ENCODE data around the gene MAMDC2.

MAMDC2 gene

DNA sequence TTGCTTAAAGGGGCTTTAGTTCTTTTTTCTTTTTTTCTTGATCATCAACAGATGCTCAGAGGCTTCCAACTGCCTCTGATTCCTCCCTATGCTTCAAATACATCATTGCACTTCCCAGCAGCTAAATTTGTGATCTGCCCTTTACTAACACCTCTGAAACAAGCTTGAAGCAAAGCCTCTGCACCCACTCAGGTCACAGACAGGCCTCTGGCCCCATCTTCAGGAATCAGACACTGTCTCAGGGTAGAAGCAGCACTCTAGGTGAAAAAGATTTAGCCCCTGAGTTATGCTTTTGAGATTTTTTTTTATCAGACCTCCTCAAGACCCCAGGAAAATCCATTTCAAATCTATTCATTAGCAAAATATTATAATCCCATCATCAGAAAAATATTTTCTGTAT, 91.5 kb downstream of the MAMDC2 start:
- no peak for DNase-seq (ENCODE audit: low read depth)

DNA sequence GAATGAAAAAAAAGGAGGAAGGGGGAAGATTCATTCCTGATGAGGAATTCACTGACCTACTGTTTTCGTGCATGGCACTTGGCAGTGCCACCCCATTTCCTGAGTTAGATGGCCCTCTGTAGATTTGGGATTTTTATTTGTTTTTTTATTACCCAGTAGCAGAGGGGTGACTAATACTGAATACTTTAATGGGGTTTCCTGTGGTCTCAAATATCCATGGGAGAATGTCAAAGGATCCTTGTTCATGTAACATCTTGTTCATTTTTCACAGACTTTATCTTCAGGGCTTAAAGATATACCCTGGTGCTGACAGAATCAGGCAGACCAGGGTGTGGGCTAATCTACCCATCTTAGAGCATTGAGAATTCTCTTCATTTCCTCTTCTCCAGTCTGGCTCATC, 93.0 kb downstream of the MAMDC2 start:
- DNase-seq (ENCODE audit: low read depth) = no peak

DNA sequence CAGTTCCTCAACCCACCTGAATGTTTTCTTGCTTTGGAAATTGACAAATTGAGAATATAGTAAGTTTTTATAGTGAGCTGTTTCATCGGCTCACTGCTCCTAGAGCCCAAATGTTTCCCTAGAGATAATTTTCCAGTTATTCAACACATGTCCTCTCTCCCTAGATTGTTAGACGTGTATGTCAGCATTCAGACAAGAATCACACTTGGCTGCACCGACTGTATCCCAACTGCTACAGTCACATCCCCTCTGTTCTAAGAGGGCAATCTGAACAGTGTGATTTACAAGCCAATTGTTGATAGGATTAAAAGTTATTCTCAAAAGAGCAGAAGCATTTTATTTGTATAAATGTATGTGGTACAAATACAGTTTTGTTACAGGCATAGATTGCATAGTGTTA, 93.9 kb downstream of the MAMDC2 start:
- DNase-seq (ENCODE audit: low read depth) = no peak

DNA sequence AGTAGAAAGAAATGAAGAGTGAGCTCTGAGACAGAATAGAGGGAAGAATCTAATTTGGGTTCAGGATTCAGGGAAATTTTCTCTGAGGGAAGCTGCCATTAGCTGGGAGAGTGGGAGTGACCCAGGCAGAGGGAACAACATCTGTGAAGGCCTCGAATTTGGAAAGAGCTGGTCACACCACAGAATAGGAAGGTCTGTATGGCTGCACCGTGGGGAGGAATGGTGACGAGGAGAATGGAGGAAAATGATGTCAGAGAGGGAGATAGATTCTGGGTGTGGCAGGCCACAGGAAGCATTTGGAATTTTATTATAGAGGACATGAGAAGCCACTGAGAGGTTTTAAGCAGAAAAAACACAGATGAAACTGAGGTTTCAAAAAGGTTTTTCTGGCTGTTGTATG, 98.5 kb downstream of the MAMDC2 start:
- no peak for DNase-seq (ENCODE audit: low read depth)

DNA sequence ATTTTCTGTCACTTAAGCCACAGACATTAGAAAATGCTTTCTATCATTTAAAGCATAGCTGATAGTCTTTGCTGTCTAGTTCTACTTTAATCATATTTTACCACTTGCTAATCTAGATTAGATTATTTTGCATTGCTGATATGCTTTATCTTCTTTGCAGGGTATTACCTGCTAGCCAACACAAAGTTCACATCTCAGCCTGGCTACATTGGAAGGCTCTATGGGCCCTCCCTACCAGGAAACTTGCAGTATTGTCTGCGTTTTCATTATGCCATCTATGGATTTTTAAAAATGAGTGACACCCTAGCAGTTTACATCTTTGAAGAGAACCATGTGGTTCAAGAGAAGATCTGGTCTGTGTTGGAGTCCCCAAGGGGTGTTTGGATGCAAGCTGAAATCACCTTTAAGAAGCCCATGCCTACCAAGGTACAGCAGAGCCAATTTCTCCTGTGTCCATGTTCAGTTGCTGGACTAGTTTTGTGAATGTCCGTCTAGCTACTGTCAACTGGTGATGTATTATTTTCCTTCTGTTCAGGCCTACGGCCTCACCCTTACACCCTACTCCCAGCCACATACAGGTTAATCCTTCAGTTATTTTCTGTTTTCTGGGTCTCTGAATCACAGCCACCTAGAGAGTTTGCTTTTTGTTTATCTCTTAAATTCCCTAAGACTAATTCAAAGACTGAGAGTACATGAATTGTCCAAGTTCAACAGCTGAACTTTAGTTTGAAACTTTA, 99.9 kb downstream of the MAMDC2 start:
- DNase-seq (ENCODE audit: low read depth) = no peak

DNA sequence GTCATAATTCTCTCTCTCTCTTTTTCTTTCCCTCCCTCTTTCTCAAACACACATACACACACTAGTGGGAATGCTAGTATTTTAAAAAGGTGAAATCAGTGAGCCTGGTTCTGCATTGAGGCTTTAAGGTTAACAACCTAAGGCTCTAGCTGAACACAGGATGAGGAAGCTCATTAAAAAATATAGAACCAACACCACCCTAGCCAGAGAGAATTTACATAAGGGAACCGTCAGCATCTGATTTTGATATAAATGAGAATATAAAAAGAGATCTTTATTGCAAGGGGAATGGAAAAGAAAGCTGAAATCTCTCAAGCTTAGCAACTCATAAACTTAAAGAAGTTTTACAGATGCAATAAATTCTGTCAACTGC, 100.5 kb downstream of the MAMDC2 start:
- DNase-seq (ENCODE audit: low read depth) = no peak

DNA sequence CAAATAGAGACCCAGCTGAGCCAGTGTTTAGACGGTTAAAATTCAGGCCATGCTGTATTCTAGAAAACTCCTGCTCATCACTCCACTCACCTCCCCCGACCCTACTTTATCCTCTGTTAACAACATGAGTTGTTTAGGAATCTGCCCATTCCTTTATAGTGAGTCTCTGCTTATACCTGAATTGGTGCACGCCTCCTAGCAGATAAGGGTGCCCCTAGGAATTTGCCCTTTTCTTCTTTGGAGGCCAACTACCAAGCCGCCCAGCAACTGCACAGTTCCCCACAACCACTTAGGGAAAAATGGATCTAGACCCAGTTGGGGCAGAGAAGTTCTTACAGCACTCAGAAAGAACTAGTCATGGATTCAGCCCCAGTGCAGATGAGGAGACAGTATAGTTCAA, 102.3 kb downstream of the MAMDC2 start:
- DNase-seq (ENCODE audit: low read depth) = no peak

DNA sequence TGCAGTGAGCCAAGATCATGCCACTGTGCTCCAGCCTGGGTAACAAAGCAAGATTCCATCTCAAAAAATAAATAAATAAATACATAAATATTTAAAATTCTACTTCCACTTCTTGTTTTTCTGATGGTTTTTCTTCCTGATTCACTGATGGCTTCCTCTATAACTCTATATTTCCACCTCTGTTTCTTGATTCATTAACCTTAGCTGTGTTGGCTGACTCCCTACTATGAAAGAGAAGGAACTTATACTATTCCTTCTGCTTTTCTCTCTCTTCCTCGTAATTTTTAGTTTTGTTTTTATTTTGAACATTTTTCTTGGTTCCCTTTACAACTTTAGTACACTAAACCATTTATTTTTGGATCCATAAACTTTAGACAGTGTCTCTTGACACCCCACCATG, 103.5 kb downstream of the MAMDC2 start:
- no peak for DNase-seq (ENCODE audit: low read depth)

DNA sequence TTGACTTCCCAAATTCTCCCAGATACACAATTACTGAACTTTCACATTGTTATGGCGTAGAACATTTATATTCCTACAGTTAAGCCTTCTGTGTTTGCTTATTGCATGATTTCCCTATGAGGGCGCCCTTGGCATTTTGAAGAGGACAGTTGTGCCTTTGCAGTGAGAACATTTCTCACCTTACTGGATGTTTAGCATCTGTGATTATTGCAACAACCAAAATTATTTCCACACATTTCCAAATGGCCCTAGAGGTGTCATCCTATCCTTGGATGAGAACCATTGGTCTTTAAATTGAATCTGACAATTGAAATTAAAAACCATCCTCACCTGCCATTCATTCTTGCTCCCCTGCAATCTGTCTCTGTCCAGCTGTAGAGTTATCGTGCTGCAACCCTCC, 104.0 kb downstream of the MAMDC2 start:
- DNase-seq (ENCODE audit: low read depth) = no peak

DNA sequence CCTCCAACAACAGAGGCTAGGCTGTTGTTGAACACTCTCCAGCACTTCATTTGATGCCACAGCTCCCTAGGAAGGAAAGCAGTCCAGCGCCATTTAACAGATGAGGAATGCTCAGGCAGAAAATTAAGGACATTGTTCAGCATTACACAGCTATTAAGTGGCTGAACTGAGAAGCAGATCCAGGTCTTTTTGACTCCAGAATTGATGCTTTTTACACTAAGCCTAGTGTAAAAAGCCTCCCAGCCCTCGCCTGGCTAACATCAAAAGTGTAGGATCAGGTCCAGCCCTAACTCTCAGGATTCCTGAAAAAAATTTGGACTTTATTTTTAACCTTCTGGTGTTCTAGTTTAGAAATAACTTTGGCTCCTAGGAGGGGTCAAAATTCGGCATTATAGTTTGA, 108.7 kb downstream of the MAMDC2 start:
- no peak for DNase-seq (ENCODE audit: low read depth)

DNA sequence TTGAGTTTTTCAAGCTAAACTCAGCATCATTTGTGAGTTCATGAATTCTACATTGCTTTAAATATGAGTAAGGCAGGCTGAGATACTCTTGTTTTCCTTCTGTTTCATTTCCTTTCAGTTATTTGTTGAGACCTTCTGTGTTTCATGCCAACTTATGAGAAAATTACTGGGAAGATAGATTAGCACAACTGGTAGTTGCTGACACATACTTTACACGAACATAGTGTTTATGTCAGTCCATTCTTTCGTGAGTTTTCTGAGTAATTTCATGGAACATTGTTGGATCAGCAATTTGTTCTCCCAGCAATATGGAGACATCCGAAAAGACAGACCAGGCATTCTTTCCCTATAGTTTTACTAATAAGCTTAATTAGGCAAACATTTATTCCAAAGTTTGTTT, 113.1 kb downstream of the MAMDC2 start:
- DNase-seq (ENCODE audit: low read depth) = no peak

DNA sequence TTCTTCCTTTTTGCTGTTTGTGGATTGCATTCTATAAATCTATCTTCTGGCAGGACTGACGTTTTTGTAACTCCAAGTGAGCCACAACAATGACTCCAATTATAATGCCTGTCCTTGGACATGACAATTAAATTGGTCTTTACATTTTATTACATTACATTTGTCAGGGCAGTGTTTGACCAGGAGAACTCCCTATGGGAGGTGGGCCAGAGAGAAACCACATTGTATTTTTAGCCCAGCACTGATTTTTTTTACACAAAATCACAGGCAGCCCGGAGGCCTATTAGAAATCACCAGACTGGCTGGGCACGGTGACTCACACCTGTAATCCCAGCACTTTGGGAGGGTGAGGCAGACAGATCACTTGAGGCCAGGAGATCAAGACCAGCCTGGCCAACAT, 116.0 kb downstream of the MAMDC2 start:
- DNase-seq (ENCODE audit: low read depth) = no peak

DNA sequence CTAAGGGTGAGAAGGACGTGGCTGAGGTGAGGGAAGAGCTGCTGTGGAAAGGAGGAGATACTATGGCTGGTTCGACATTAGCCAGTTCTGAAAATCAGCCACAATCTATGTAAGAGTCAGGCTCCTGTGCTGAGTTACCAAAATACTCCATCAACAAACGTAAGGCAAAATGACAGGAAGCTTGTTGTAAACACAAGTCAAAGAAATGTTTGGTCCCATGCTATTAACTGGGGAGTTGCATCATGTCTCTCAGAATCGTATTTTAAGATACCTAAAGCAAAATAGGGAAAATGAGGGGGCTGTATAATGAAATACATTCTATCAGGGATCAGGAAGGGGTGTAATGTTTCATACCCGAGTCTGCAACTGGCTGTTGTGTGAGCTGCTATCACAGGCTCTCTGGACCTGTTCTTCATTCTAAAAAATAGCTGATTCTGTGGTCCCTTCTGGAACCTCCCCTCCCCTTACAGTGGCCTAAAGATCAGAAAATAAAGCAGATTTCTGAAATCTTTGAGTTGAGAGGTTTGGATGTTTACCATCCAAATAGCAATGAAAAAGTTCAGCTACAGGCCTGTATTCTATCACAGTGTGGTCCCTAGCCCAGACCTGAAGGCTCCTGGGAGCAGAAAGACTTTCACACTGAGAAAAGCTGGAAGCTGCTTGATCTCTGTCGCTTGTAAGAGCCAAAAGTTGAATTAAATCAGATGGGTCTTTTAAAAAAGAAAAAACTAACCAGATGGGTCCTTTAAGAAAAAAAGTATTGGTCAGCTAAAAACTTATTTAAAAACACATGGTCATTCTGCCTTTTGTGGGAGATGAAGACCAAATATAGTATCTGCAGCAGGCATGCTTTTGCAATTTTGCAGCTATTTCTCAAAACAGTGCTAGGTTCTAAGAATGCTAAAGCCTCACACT, 117.3 kb downstream of the MAMDC2 start:
- DNase-seq (ENCODE audit: low read depth) = no peak

DNA sequence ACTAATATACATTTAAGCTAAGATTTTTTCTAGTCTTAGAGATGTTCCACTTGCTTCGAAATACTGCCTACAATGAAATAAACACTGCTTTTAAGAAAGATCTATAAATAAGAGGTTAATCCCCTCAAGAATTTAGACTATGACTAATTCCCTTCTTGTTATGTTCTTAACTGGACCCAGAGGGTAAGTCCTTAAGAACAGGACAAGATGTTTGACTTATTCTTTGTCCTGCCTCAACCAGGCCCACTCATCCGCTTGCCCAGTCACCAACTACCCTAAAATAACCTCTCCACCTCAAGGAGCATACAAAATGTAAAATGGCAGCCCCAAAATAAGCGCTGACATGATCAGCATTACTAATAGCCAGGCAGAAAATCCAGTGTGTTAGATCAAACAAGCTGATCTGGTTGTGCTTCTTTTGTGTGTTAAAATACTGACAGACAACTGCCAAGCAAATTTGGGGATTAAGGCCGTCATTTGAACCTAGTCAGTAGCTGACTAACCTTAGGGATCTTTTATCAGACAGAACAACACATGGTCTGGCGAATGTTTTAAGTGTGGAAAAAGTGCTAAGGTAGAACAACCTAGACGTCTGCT, 121.5 kb downstream of the MAMDC2 start:
- no peak for DNase-seq (ENCODE audit: low read depth)

DNA sequence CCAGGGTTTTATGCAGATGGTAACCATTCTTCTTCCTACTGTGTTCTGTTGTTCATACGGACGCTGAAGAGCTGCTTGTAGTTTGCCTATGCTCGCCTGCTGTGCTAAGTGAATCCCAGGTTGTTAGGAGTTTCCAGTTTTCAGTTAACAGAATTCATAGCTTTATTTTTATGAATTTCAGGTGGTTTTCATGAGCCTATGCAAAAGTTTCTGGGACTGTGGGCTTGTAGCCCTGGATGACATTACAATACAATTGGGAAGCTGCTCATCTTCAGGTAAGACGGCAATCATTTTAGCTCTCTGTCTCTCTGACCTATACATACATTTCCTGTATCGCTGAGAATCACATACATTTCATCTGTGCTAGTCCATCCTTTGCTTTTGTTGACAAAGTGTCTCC, 124.9 kb downstream of the MAMDC2 start:
- no peak for DNase-seq (ENCODE audit: low read depth)

DNA sequence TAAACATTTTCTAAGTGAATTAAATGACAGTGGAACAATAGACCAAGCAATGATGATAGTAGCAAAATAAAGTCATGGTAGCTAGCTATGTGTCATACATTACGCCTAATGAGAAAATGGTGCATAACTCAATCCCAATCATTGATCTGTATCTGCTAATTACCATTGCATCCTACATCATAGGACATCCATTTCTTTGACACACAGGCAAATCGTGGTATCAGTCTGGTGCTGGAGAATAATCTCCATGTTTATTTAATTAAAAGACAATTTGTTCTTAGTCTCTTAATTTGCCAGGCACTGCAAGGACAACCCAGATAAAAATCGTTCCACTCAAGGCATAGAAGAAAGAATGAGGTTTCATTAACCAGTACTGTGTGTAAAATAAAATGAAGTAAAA, 125.6 kb downstream of the MAMDC2 start:
- DNase-seq (ENCODE audit: low read depth) = no peak

DNA sequence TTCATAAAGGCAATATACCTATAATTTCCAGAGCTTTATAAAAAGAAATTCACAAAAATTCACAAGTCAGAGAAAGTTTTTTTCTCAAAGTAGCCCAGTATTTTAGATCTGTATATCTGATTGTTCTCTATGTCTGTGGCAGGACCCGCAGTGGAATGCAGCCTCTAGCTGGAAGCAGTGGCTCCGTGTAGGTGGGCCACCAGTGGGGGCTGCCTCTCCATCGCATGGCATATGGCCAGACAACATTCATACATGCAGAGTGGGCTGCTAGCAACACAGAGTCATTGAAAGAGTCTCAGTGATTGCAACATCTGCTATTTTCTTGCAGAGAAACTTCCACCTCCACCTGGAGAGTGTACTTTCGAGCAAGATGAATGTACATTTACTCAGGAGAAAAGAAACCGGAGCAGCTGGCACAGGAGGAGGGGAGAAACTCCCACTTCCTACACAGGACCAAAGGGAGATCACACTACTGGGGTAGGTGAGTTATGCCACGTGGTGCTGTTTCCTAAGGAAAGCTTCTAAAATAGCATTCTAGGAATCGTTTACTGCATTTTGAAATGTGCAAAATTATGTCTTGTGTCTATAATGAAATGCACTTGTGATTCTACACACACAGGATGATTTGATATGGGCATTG, 126.6 kb downstream of the MAMDC2 start:
- DNase-seq (ENCODE audit: low read depth) = no peak

DNA sequence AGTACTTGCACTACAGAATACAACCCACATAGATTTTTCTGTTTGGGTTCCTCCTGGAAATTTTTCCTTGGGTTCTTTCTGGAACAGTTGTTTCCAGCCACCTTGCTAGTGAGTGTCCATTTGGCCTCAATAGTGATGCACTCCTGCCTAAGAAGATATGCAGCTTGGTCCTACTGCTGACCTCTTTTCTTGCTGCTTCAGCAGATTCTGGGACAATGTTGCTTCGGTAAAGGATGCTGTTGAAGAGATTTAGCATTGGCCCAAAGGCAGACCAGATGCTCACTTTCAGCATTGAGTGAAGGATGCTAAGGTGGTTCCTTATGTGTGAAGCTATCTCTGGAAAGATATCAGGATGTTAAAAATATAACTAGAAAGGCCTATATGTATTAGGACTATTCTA, 128.9 kb downstream of the MAMDC2 start:
- DNase-seq (ENCODE audit: low read depth) = no peak

DNA sequence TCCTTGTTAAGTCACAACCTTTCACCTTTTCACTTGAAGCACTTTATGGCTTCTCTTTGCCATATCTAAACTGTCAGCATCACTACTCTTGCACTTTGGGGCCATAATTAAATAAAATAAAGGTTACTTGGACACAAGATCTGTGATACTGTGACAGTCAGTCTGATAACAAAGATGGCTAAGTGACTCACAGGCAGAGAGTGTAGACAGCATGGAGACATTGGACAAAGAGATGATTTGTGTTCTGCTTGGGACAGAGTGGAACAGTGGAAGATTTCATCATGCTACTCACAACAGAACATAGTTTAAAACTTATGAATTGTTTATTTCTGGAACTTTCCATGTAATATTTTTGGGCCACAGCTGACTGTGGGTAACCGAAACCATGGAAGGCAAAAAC, 133.5 kb downstream of the MAMDC2 start:
- no peak for DNase-seq (ENCODE audit: low read depth)

DNA sequence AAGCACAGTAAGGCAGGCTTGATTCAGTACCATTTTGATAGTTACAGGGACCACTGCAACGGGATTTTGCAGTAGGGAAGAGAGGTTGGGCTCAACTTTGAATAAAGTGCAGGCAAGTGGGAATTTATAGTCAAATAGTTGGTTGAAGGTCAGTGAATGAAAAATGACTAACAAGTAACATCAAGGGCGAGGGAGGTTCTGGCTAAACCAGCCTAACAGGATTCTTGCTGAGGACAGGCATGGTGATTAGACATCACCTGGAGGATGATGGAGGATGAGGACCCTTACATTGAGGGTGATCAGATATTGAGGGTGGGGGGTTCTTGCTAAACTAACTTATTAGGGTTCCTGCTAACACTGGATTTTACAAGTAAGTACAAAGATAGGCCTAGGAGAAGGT, 149.1 kb downstream of the MAMDC2 start:
- no peak for DNase-seq (ENCODE audit: low read depth)

DNA sequence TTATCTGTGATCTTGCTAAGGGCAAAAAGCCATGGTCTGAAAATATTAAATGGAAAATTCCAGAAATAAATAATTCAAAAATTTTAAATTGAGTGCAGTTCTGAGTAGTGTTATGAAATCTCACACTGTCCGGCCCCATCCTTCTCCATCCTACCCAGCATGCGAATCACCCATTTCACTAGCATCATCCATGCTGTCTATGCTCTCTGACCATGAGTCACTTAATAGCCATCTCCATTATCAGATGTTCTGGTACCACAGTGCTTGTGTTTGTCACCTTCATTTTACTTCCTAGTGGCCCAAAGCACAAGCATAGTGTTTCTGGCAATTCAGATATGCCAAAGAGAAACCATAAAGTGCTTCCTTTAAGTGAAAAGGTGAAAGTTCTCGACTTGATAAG, 151.8 kb downstream of the MAMDC2 start:
- DNase-seq (ENCODE audit: low read depth) = no peak

DNA sequence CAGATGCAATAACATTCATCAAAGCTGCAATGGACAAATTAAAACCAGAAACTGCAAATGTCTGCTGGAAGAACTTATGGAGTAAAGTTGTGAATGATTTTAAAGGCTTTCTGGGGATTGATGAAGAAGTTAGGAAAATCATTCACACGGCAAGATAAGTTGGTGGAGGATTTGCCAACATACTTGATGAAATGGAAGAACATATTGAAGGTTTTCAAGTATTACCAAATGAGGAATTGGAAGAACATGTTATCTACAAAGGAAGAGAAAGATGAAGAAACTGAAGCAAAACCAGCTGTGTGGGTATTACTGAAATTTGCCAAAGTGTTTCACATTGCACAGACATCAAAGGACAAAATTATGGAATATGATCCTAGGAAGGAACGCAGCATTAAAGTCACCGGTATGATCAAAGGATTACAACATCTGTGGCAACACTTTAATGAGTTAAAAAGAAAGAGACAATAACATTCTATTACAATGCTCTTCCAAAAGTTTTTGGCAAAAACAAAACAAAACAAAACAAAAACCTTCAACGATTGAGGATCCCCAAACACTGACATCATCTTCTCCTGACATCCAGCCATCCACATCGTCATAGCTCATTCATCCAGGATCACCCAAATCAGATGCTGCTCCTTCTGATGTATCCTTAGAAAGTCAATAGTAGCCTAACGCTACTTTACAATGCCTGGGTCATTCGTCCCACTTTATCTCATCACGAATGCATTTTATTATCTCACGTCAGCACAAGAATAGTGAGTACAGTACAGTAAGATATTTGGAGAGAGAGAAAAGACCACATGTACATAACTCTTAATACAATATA, 153.8 kb downstream of the MAMDC2 start:
- no peak for DNase-seq (ENCODE audit: low read depth)
